ENCODE measurements around the gene ERCC4. TPM values are rescaled to one million over a fixed set of nuclear protein-coding genes. Genes with fewer than 3 reads are reported as not detected.

Gene ERCC4
- total RNA-seq, 1 donor from 2014 or later: 10.2 TPM

DNA sequence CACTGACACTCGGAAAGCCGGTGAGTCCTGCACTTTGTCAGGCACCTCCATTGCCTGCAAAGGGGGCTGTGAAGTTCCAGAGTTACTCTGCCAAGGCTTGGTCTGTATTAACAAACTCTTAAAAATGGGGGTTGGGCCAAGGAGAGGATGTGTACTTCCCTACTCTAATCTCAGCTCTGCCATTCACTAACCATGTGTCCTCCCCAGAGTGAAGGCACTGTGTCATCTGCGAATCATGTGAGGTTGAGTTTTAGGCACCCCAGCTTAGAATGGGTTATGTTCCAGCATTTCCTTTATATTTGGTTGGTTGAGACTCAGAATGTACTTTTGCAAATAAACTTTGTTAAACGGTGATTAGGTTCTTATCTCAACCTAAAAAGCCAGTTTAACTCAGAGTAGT lies 24.9 kb downstream of the ERCC4 start:
- ChIA-PET CTCF (no interaction called here), POLR2A (no interaction called here)
- Mint-ChIP-seq H3K36me3 (ENCODE audit: low read depth) (peaks cover 61% of the 10 kb centered on the region), H3K4me3 (no peak overlapping the region), H3K27ac (no peak overlapping the region), H3K27me3 (no peaks in the 10 kb centered on the region), H3K9me3 (no peaks in the 10 kb centered on the region), H3K4me1 (no peaks in the 10 kb centered on the region)
- intact Hi-C loops (cut with micrococcal nuclease): no loop called here
- DNase-seq (no peak), ATAC-seq (ENCODE audit: low read depth) (no peak)
- TF ChIP-seq, protein P1, sequence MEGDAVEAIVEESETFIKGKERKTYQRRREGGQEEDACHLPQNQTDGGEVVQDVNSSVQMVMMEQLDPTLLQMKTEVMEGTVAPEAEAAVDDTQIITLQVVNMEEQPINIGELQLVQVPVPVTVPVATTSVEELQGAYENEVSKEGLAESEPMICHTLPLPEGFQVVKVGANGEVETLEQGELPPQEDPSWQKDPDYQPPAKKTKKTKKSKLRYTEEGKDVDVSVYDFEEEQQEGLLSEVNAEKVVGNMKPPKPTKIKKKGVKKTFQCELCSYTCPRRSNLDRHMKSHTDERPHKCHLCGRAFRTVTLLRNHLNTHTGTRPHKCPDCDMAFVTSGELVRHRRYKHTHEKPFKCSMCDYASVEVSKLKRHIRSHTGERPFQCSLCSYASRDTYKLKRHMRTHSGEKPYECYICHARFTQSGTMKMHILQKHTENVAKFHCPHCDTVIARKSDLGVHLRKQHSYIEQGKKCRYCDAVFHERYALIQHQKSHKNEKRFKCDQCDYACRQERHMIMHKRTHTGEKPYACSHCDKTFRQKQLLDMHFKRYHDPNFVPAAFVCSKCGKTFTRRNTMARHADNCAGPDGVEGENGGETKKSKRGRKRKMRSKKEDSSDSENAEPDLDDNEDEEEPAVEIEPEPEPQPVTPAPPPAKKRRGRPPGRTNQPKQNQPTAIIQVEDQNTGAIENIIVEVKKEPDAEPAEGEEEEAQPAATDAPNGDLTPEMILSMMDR (IDR thresholded peaks at IDR 0.05): no peak

GRCh38 chr16:13945744-13946485 lies 26.0 kb downstream of the ERCC4 start:
- intact Hi-C loops (cut with micrococcal nuclease): no loop called here
- H3K4me1 Mint-ChIP-seq: no peaks in the 10 kb centered on the region
- H3K4me3 Mint-ChIP-seq: no peak overlapping the region
- DNase-seq (no peak), ATAC-seq (ENCODE audit: low read depth) (no peak)
- ChIA-PET POLR2A (interaction anchor here (0.6 kb wide), 1 partner anchor 586 kb away, joined by 3 read pairs; no protein-coding TSS in a partner anchor), CTCF (no interaction called here)
- peaks cover 58% of the 10 kb centered on the region for H3K36me3 Mint-ChIP-seq (ENCODE audit: low read depth)
- no peaks in the 10 kb centered on the region for H3K9me3 Mint-ChIP-seq
- TF ChIP-seq, protein P1 (IDR thresholded peaks at IDR 0.05): no peak
- no peak overlapping the region for H3K27ac Mint-ChIP-seq
- no peaks in the 10 kb centered on the region for H3K27me3 Mint-ChIP-seq

- intact Hi-C loops (cut with micrococcal nuclease): no loop called here
- TF ChIP-seq, protein P1 (IDR thresholded peaks at IDR 0.05): no peak
Observed at GRCh38 chr16:13948086-13948485, 28.1 kb downstream of the ERCC4 start.

DNA sequence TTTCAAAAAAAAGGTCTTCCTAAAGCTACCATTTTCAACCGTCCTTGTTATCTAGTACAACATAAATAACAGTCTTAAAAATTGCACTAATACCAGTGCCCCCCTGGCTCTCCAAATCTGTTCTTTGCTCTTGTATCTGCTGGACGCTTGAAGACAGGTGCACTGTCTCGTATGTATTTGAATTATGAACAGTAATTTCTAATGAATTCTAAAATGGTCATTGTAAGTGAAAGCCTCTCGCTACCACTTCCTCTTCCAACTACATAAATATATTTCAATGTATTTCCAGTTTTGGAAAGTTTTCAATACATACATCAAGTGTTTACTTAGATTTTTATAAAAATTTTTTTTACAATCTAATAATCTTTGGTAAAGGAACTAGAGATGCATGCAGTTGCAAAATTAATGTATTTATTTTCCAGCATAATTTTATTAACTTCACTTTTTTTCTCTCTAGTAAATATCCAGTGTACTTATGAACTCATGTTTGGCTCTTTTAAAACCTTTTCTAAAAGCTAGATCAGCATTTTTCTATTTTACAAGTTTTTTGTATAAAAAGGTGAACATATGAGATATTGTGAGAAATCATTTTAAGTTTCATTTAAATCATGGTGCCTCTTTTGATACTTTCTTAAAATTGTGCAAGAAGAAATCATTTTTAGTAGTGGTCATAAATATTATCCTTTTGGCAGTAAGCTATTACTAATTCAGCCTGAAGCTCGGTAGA lies 31.0 kb downstream of the ERCC4 start:
- Mint-ChIP-seq H3K4me1 (peaks cover 4% of the 10 kb centered on the region), H3K27ac (no peak overlapping the region), H3K9me3 (no peaks in the 10 kb centered on the region), H3K36me3 (ENCODE audit: low read depth) (peaks cover 30% of the 10 kb centered on the region), H3K27me3 (no peaks in the 10 kb centered on the region), H3K4me3 (no peak overlapping the region)
- POLR2A ChIA-PET: no interaction called here
- ATAC-seq (ENCODE audit: low read depth): no peak
- TF ChIP-seq, protein P1 (IDR thresholded peaks at IDR 0.05): no peak
- CTCF ChIA-PET: no interaction called here
- no peak for DNase-seq
- intact Hi-C loops (cut with micrococcal nuclease): loop anchor here (10.0 kb wide), 1 partner anchor 124 kb away; the partner anchor contains the start of gene MRTFB

More at GRCh38 chr16:13948086-13948485, 28.1 kb downstream of the ERCC4 start:
- H3K4me1 Mint-ChIP-seq: no peaks in the 10 kb centered on the region
- ChIA-PET POLR2A (no interaction called here), CTCF (no interaction called here)
- H3K27ac Mint-ChIP-seq: no peak overlapping the region
- peaks cover 54% of the 10 kb centered on the region for H3K36me3 Mint-ChIP-seq (ENCODE audit: low read depth)
- DNase-seq: no peak
- no peaks in the 10 kb centered on the region for H3K27me3 Mint-ChIP-seq
- no peak for ATAC-seq (ENCODE audit: low read depth)
- H3K4me3 Mint-ChIP-seq: no peak overlapping the region
- no peaks in the 10 kb centered on the region for H3K9me3 Mint-ChIP-seq

DNA sequence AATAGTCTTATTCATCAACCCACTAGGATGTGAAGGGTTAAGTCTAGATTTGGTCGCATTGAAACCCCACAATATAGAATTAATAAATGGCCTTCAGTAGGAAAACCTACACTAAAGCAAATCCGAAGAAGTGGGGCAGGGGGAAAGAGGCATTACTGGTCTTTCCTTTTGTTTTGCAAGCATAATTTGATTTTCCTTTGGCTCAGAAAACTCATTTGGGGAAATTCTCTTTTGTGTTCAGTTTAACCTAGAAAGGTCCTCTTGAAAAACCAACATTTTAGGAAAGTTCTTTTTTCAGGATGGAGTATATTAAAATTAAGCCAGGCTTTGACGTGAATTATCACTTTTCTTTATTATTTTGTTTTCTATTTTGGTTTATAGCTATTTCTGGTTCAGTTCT lies 31.7 kb downstream of the ERCC4 start:
- Mint-ChIP-seq H3K27me3 (peaks cover 2% of the 10 kb centered on the region), H3K36me3 (ENCODE audit: low read depth) (peaks cover 24% of the 10 kb centered on the region), H3K9me3 (no peaks in the 10 kb centered on the region), H3K4me3 (no peak overlapping the region), H3K4me1 (peaks cover 10% of the 10 kb centered on the region), H3K27ac (no peak overlapping the region)
- DNase-seq (no peak), ATAC-seq (ENCODE audit: low read depth) (no peak)
- TF ChIP-seq, protein P1 (IDR thresholded peaks at IDR 0.05): no peak
- intact Hi-C loops (cut with micrococcal nuclease): loop anchor here (10.0 kb wide), 1 partner anchor 123 kb away; the partner anchor contains the start of gene MRTFB
- POLR2A ChIA-PET: no interaction called here
- CTCF ChIA-PET: no interaction called here
